ENCODE data around the gene MAGI3.

The MAGI3 gene

DNA sequence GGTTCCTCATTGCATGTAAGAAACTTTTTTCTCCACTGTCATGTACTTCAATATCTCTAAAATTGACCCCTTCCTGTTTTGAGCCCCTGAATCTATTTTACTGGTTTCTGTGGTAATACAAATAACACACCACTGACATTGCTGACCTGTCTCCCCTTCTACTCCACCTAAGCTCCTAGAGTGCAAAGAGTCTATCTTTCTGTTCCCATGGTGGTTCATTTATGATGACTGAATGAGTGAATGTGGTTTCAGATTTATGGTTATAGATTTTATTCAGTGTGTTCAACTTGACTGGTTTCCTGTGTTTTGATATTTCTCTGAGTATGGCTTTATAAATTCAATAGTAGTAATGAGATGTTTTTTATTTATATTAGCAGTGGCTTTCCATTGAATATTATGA is 127.7 kb downstream of the MAGI3 start:
- Histone ChIP-seq H3K9ac (ENCODE audit: low read length in 2 of 2) (no peak overlapping the region), H3K9me3 (ENCODE audit: control insufficient read depth in 2 of 2, low read length in 2 of 2) (no peaks in the 10 kb centered on the region), H3K36me3 (ENCODE audit: control insufficient read depth in 2 of 2, insufficient read depth in 2 of 2, low read length in 2 of 2) (no peaks in the 10 kb centered on the region), H3K27me3 (ENCODE audit: control insufficient read depth in 1 of 2, insufficient read depth in 2 of 2, low read length in 2 of 2) (no peaks in the 10 kb centered on the region), H3K4me1 (ENCODE audit: control insufficient read depth, insufficient read depth, low read length) (no peaks in the 10 kb centered on the region), H3K27ac (ENCODE audit: low read length) (no peak overlapping the region), H3K4me3 (ENCODE audit: low read length in 2 of 2) (no peak overlapping the region)

- H3K9ac ChIP-seq (ENCODE audit: low read length in 2 of 2): no peak overlapping the region
- H3K4me1 ChIP-seq (ENCODE audit: control insufficient read depth, insufficient read depth, low read length): no peaks in the 10 kb centered on the region
- no peak overlapping the region for H3K27ac ChIP-seq (ENCODE audit: low read length)
- H3K27me3 ChIP-seq (ENCODE audit: control insufficient read depth in 1 of 2, insufficient read depth in 2 of 2, low read length in 2 of 2): no peaks in the 10 kb centered on the region
- H3K9me3 ChIP-seq (ENCODE audit: control insufficient read depth in 2 of 2, low read length in 2 of 2): no peaks in the 10 kb centered on the region
- no peak overlapping the region for H3K4me3 ChIP-seq (ENCODE audit: low read length in 2 of 2)
- H3K36me3 ChIP-seq (ENCODE audit: control insufficient read depth in 2 of 2, insufficient read depth in 2 of 2, low read length in 2 of 2): no peaks in the 10 kb centered on the region
These were observed 129.2 kb downstream of the MAGI3 start for GRCh38 chr1:113519556-113519955.

GRCh38 chr1:113530021-113530420 is 139.7 kb downstream of the MAGI3 start:
- Histone ChIP-seq H3K4me3 (ENCODE audit: low read length in 2 of 2) (no peak overlapping the region), H3K4me1 (ENCODE audit: control insufficient read depth, insufficient read depth, low read length) (no peaks in the 10 kb centered on the region), H3K27me3 (ENCODE audit: control insufficient read depth in 1 of 2, insufficient read depth in 2 of 2, low read length in 2 of 2) (no peaks in the 10 kb centered on the region), H3K9ac (ENCODE audit: low read length in 2 of 2) (no peak overlapping the region), H3K36me3 (ENCODE audit: control insufficient read depth in 2 of 2, insufficient read depth in 2 of 2, low read length in 2 of 2) (no peaks in the 10 kb centered on the region), H3K9me3 (ENCODE audit: control insufficient read depth in 2 of 2, low read length in 2 of 2) (no peaks in the 10 kb centered on the region), H3K27ac (ENCODE audit: low read length) (no peak overlapping the region)

DNA sequence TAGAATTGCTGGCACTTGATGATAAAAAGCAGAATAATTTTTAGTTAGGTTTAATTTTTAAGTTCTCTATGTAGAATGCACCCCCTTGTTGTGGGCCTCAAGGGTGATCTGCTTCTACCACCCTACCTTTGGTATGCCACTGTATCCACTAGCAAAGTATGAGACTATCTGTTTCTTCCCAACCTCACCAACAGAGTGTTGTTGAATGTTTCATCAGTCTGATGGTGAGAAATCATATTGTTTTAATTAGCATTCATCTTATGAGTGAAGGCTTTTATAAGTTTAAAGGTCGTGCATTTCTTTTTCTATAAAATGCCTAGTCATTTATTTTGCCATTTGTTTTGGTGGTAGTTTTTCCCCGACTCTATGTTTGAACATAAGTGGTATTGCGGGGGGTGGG is 141.0 kb downstream of the MAGI3 start:
- H3K4me1 ChIP-seq (ENCODE audit: control insufficient read depth, insufficient read depth, low read length): no peaks in the 10 kb centered on the region
- H3K9ac ChIP-seq (ENCODE audit: low read length in 2 of 2): no peak overlapping the region
- H3K9me3 ChIP-seq (ENCODE audit: control insufficient read depth in 2 of 2, low read length in 2 of 2): no peaks in the 10 kb centered on the region
- no peaks in the 10 kb centered on the region for H3K36me3 ChIP-seq (ENCODE audit: control insufficient read depth in 2 of 2, insufficient read depth in 2 of 2, low read length in 2 of 2)
- no peak overlapping the region for H3K4me3 ChIP-seq (ENCODE audit: low read length in 2 of 2)
- no peaks in the 10 kb centered on the region for H3K27me3 ChIP-seq (ENCODE audit: control insufficient read depth in 1 of 2, insufficient read depth in 2 of 2, low read length in 2 of 2)
- H3K27ac ChIP-seq (ENCODE audit: low read length): no peak overlapping the region

GRCh38 chr1:113533061-113533460 is 142.7 kb downstream of the MAGI3 start:
- H3K36me3 ChIP-seq (ENCODE audit: control insufficient read depth in 2 of 2, insufficient read depth in 2 of 2, low read length in 2 of 2): no peaks in the 10 kb centered on the region
- no peak overlapping the region for H3K27ac ChIP-seq (ENCODE audit: low read length)
- H3K9ac ChIP-seq (ENCODE audit: low read length in 2 of 2): no peak overlapping the region
- H3K4me3 ChIP-seq (ENCODE audit: low read length in 2 of 2): no peak overlapping the region
- no peaks in the 10 kb centered on the region for H3K9me3 ChIP-seq (ENCODE audit: control insufficient read depth in 2 of 2, low read length in 2 of 2)
- H3K4me1 ChIP-seq (ENCODE audit: control insufficient read depth, insufficient read depth, low read length): no peaks in the 10 kb centered on the region
- H3K27me3 ChIP-seq (ENCODE audit: control insufficient read depth in 1 of 2, insufficient read depth in 2 of 2, low read length in 2 of 2): no peaks in the 10 kb centered on the region

GRCh38 chr1:113534130-113534817 is 144.0 kb downstream of the MAGI3 start:
- H3K36me3 ChIP-seq (ENCODE audit: control insufficient read depth in 2 of 2, insufficient read depth in 2 of 2, low read length in 2 of 2): no peaks in the 10 kb centered on the region
- H3K27me3 ChIP-seq (ENCODE audit: control insufficient read depth in 1 of 2, insufficient read depth in 2 of 2, low read length in 2 of 2): no peaks in the 10 kb centered on the region
- no peak overlapping the region for H3K4me3 ChIP-seq (ENCODE audit: low read length in 2 of 2)
- no peaks in the 10 kb centered on the region for H3K4me1 ChIP-seq (ENCODE audit: control insufficient read depth, insufficient read depth, low read length)
- H3K9me3 ChIP-seq (ENCODE audit: control insufficient read depth in 2 of 2, low read length in 2 of 2): no peaks in the 10 kb centered on the region
- no peak overlapping the region for H3K9ac ChIP-seq (ENCODE audit: low read length in 2 of 2)
- H3K27ac ChIP-seq (ENCODE audit: low read length): no peak overlapping the region

GRCh38 chr1:113534875-113535274 is 144.6 kb downstream of the MAGI3 start:
- Histone ChIP-seq H3K9me3 (ENCODE audit: control insufficient read depth in 2 of 2, low read length in 2 of 2) (no peaks in the 10 kb centered on the region), H3K9ac (ENCODE audit: low read length in 2 of 2) (no peak overlapping the region), H3K4me1 (ENCODE audit: control insufficient read depth, insufficient read depth, low read length) (no peaks in the 10 kb centered on the region), H3K36me3 (ENCODE audit: control insufficient read depth in 2 of 2, insufficient read depth in 2 of 2, low read length in 2 of 2) (no peaks in the 10 kb centered on the region), H3K4me3 (ENCODE audit: low read length in 2 of 2) (no peak overlapping the region), H3K27ac (ENCODE audit: low read length) (no peak overlapping the region), H3K27me3 (ENCODE audit: control insufficient read depth in 1 of 2, insufficient read depth in 2 of 2, low read length in 2 of 2) (no peaks in the 10 kb centered on the region)

DNA sequence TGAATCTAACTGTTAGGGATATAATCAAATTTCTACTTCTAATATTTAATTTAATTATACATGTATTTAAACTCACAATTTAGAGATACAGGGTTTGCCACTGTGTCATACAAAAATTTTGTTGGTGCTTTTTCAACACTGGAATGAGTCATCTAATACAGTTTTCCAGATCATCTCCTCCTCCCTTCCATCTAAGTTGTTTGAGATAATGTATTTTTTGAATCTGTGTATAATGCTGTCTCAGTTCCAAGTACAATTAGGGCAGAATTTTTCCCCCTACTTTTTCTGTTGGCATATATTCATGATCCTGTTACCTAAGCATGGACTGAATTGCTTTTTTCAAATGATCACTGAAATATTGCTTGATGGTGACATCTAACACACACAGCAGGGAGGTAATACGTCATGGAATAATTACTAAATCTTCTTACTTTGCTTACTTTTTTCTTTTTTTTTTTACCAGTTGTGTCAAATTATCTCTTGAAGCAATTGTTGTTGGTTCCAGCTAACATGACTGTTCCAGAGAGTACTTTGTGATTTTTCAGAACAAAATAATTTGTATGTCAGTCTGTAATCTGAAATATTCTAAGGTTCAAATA is 146.0 kb downstream of the MAGI3 start:
- Histone ChIP-seq H3K36me3 (ENCODE audit: control insufficient read depth in 2 of 2, insufficient read depth in 2 of 2, low read length in 2 of 2) (no peaks in the 10 kb centered on the region), H3K4me3 (ENCODE audit: low read length in 2 of 2) (no peak overlapping the region), H3K27me3 (ENCODE audit: control insufficient read depth in 1 of 2, insufficient read depth in 2 of 2, low read length in 2 of 2) (no peaks in the 10 kb centered on the region), H3K27ac (ENCODE audit: low read length) (no peak overlapping the region), H3K4me1 (ENCODE audit: control insufficient read depth, insufficient read depth, low read length) (no peaks in the 10 kb centered on the region), H3K9me3 (ENCODE audit: control insufficient read depth in 2 of 2, low read length in 2 of 2) (no peaks in the 10 kb centered on the region), H3K9ac (ENCODE audit: low read length in 2 of 2) (no peak overlapping the region)

- Histone ChIP-seq H3K4me1 (ENCODE audit: control insufficient read depth, insufficient read depth, low read length) (no peaks in the 10 kb centered on the region), H3K9ac (ENCODE audit: low read length in 2 of 2) (no peak overlapping the region), H3K9me3 (ENCODE audit: control insufficient read depth in 2 of 2, low read length in 2 of 2) (no peaks in the 10 kb centered on the region), H3K27ac (ENCODE audit: low read length) (no peak overlapping the region), H3K36me3 (ENCODE audit: control insufficient read depth in 2 of 2, insufficient read depth in 2 of 2, low read length in 2 of 2) (no peaks in the 10 kb centered on the region), H3K27me3 (ENCODE audit: control insufficient read depth in 1 of 2, insufficient read depth in 2 of 2, low read length in 2 of 2) (no peaks in the 10 kb centered on the region), H3K4me3 (ENCODE audit: low read length in 2 of 2) (no peak overlapping the region)
These were observed 147.9 kb downstream of the MAGI3 start for GRCh38 chr1:113538225-113538624.

DNA sequence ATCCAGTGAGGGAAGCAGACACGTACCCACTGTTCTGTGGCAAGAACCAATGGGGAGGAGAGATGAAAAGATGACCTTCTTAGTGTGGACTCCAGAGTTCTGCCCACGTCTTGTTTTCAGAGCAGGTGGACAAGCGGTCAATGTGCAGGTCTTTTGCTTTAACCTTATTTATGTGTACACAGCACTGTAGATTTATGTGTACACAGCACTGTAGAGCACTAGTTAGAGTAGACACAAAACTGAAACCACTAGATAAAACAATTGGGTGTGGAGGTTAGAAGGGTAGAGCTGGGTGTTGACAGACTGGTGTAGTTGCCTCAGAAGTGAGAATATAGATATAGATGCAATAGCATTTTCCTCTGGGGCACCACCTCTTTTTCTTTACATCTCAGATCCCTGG is 150.0 kb downstream of the MAGI3 start:
- Histone ChIP-seq H3K27ac (ENCODE audit: low read length) (no peak overlapping the region), H3K9ac (ENCODE audit: low read length in 2 of 2) (no peak overlapping the region), H3K36me3 (ENCODE audit: control insufficient read depth in 2 of 2, insufficient read depth in 2 of 2, low read length in 2 of 2) (no peaks in the 10 kb centered on the region), H3K9me3 (ENCODE audit: control insufficient read depth in 2 of 2, low read length in 2 of 2) (no peaks in the 10 kb centered on the region), H3K4me1 (ENCODE audit: control insufficient read depth, insufficient read depth, low read length) (no peaks in the 10 kb centered on the region), H3K27me3 (ENCODE audit: control insufficient read depth in 1 of 2, insufficient read depth in 2 of 2, low read length in 2 of 2) (no peaks in the 10 kb centered on the region), H3K4me3 (ENCODE audit: low read length in 2 of 2) (no peak overlapping the region)

DNA sequence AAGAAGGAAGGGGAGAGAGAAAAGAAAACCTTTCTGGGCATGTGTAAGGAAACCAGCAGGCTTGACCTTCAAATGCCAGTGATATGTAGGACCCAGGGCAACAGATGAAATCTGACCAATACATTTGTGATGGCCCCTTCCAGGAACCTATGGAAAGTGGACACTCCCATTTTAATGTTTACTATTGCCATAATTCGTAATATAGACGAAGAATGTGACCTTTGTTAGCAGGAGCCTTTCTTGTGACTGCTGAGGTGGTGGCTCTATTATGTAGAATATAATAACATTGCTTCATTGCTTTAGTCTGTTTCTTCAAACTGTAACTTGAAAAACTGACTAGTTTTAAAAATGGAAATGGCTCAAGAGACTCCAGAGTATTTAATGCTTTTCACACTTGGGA is 150.8 kb downstream of the MAGI3 start:
- Histone ChIP-seq H3K4me1 (ENCODE audit: control insufficient read depth, insufficient read depth, low read length) (no peaks in the 10 kb centered on the region), H3K27ac (ENCODE audit: low read length) (no peak overlapping the region), H3K36me3 (ENCODE audit: control insufficient read depth in 2 of 2, insufficient read depth in 2 of 2, low read length in 2 of 2) (no peaks in the 10 kb centered on the region), H3K4me3 (ENCODE audit: low read length in 2 of 2) (no peak overlapping the region), H3K9ac (ENCODE audit: low read length in 2 of 2) (no peak overlapping the region), H3K27me3 (ENCODE audit: control insufficient read depth in 1 of 2, insufficient read depth in 2 of 2, low read length in 2 of 2) (no peaks in the 10 kb centered on the region), H3K9me3 (ENCODE audit: control insufficient read depth in 2 of 2, low read length in 2 of 2) (no peaks in the 10 kb centered on the region)

All from stomach smooth muscle (tissue), 2 donors.